CD4-positive, alpha-beta T cell treated with Interleukin-6 at 100 ng/mL for 8 hours (primary cell): ENCODE measurements around the gene MXRA7.

Experiments
- DNase-seq: peaks from one replicate; pipeline ENCODE4 v3.0.0-alpha.2; 2020; ENCODE audit warnings: mixed read lengths, low spot score

Gene MXRA7

GRCh38 chr17:76696763-76697701 lies 13.7 kb downstream of the MXRA7 start:
- DNase-seq, result no peak

- DNase-seq, result no peak
These were observed 15.5 kb downstream of the MXRA7 start for GRCh38 chr17:76695059-76695831.

GRCh38 chr17:76691379-76692191 lies 19.2 kb downstream of the MXRA7 start:
- no peak for DNase-seq

- DNase-seq, result no peak
These were observed 20.0 kb downstream of the MXRA7 start for GRCh38 chr17:76690596-76691280.

GRCh38 chr17:76689859-76690258 lies 20.9 kb downstream of the MXRA7 start:
- DNase-seq, result no peak

GRCh38 chr17:76688165-76688622 lies 22.6 kb downstream of the MXRA7 start:
- DNase-seq, result no peak

- DNase-seq, result no peak
These were observed 23.2 kb downstream of the MXRA7 start for GRCh38 chr17:76687298-76688164.

- no peak for DNase-seq
These were observed 24.0 kb downstream of the MXRA7 start for GRCh38 chr17:76686538-76687297.

- DNase-seq, result no peak
These were observed 24.9 kb downstream of the MXRA7 start for GRCh38 chr17:76685846-76686245.

GRCh38 chr17:76685366-76685765 lies 25.4 kb downstream of the MXRA7 start:
- DNase-seq, result no peak

- no peak for DNase-seq
These were observed 26.0 kb downstream of the MXRA7 start for GRCh38 chr17:76684756-76685155.

GRCh38 chr17:76683921-76684745 lies 26.6 kb downstream of the MXRA7 start:
- no peak for DNase-seq

GRCh38 chr17:76683011-76683755 lies 27.6 kb downstream of the MXRA7 start:
- no peak for DNase-seq

GRCh38 chr17:76682296-76682695 lies 28.5 kb downstream of the MXRA7 start:
- no peak for DNase-seq

GRCh38 chr17:76681222-76682137 lies 29.3 kb downstream of the MXRA7 start:
- DNase-seq, result peak; percentile 76

- DNase-seq, result no peak
These were observed 31.5 kb downstream of the MXRA7 start for GRCh38 chr17:76679239-76679638.

GRCh38 chr17:76678330-76678729 lies 32.4 kb downstream of the MXRA7 start:
- peak; percentile 51 for DNase-seq
